GM18526 (cell line): ENCODE data around the gene ATG101.
A peak's percentile ranks its signal among the peaks of the same experiment; 100 is the strongest.

Experiments used
- POLR2A ChIP-seq: IDR thresholded peaks from 3 replicates; pipeline ENCODE4 v1.6.1; 2011; ENCODE audit not compliant: insufficient read length; ENCODE audit errors: extremely low read depth

The ATG101 gene

DNA sequence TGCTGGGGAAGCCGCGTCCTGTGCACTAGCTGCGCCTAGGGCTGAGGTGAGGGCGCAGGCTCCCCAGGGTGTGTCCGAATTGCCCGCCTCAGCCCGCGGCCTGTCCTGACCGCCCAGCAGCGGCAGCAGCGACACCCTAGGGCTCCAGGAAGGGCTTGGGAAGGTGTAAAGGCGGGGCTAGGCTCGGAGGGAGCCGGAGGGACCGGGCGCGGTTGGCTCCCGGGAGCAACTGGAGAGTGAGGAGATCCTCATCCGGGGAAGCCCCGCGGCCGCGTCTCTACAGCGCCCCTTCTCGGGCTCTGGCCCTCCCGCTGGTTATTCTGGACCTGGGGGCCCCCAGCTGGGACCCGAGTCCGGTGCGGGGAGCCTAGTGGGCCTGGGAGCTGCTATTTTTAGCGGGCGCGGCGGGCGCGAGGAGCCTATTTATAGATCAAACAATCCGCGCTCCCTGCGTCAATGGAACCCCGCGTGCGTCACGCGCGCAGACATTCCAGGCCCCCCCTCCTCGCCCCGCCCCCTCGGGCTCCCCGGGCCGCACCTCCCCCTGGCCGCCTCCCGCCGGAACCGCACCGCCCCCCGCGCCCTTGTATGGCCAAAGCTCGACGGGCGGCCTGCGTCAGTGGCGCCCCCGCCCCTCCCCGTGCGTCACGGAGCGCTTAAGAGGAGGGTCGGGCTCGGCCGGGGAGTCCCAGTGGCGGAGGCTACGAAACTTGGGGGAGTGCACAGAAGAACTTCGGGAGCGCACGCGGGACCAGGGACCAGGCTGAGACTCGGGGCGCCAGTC, 18.8 kb upstream of the ATG101 start, which contains the start of gene NR4A1:
NR4A1 (plus strand) TSS at position 685 of the 784 bp plus-strand sequence. CDS start 2,887 bp downstream, outside the sequence.
- peak; percentile 79 for TF ChIP-seq POLR2A

- TF ChIP-seq POLR2A: no peak
Measured at GRCh38 chr12:52052468-52053186, 17.2 kb upstream of the ATG101 start.

GRCh38 chr12:52053536-52054209, 16.1 kb upstream of the ATG101 start:
- TF ChIP-seq POLR2A: no peak

GRCh38 chr12:52054231-52054832, 15.4 kb upstream of the ATG101 start:
- TF ChIP-seq POLR2A: no peak

DNA sequence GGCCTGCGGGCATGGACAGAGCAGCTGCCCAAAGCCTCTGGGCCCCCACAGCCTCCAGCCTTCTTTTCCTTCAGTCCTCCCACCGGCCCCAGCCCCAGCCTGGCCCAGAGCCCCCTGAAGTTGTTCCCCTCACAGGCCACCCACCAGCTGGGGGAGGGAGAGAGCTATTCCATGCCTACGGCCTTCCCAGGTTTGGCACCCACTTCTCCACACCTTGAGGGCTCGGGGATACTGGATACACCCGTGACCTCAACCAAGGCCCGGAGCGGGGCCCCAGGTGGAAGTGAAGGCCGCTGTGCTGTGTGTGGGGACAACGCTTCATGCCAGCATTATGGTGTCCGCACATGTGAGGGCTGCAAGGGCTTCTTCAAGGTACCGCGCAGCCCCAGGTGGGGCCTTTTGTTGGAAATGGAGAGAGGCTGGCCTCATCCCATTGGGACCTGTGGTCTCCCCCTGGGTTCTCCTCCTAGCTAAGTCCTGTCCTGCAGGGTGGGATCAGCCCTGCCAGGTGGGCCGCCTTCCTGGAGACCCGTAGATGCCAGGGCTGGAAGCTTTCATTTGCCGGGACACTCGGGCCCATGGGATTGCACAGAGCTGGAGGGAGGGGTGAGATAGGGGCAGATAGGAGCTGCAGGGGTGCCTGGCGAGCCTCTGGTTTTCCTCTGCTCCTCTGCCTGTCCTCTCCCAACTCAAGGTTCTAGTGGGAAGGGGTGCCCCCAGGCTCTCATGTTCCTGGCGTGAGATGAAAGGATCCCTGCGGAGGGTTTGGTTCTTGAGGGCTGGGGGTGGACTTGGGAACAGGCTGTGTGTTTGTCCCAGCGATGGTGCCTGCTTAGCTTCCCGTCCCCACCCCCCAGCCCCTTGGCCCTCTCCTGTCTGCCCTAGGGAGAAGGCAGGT, 14.7 kb upstream of the ATG101 start:
- TF ChIP-seq POLR2A: no peak

DNA sequence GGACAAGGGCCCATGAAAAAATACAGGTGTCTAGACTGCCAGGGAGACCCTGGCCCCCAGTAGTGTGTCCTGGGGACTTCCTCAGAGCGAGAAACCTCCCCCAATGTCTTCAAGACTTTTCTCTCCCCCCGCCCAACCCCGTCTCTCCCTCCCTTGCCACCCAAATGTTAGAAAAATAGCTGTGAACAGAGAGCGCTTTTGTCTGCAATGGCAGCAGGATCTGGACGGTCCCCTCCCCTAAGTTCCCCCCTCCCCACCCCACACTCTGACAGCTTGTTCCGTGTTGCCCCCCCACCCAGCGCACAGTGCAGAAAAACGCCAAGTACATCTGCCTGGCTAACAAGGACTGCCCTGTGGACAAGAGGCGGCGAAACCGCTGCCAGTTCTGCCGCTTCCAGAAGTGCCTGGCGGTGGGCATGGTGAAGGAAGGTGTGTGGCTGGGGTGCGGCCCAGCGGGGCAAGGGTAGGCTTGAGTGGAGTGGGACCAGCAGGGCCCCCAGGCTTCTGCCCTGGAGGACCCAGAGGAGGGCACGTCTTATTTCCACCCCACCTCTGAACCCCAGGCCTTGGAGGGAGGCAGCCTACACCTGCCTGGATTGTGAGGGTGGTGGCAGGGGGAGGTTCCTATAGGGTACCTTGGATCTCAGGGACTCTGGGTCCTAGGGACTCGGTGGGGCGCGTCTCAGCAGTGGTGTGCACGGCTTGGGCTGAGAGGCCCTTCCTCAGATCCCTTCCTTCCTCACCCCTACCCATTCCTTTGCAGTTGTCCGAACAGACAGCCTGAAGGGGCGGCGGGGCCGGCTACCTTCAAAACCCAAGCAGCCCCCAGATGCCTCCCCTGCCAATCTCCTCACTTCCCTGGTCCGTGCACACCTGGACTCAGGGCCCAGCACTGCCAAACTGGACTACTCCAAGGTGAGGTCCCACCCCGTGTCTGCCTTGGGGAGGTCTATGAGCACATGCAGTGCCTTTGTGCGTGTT, 13.8 kb upstream of the ATG101 start:
- no peak for TF ChIP-seq POLR2A

DNA sequence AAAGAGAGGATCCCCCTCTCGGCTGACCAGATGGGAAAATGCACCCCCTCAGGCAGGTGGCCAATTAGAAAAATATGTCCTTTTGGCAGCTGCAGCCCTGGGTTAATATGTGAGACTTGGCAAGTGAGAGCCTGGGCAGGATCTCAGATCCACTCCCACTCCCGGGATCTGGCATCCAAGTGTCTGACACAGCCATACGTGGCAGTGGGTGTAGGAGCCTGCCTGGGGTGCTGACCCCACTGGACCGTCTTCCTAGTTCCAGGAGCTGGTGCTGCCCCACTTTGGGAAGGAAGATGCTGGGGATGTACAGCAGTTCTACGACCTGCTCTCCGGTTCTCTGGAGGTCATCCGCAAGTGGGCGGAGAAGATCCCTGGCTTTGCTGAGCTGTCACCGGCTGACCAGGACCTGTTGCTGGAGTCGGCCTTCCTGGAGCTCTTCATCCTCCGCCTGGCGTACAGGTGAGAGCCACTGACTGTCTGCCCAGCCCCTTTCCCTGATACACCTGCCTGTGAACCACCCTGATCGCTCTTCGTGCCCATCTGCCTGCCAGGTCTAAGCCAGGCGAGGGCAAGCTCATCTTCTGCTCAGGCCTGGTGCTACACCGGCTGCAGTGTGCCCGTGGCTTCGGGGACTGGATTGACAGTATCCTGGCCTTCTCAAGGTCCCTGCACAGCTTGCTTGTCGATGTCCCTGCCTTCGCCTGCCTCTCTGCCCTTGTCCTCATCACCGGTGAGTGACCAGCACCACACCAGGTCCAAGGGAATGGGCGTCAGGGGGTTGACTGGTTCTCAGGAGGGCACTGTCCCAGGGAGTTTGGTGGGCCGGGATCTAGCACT, 12.8 kb upstream of the ATG101 start:
- no peak for TF ChIP-seq POLR2A

DNA sequence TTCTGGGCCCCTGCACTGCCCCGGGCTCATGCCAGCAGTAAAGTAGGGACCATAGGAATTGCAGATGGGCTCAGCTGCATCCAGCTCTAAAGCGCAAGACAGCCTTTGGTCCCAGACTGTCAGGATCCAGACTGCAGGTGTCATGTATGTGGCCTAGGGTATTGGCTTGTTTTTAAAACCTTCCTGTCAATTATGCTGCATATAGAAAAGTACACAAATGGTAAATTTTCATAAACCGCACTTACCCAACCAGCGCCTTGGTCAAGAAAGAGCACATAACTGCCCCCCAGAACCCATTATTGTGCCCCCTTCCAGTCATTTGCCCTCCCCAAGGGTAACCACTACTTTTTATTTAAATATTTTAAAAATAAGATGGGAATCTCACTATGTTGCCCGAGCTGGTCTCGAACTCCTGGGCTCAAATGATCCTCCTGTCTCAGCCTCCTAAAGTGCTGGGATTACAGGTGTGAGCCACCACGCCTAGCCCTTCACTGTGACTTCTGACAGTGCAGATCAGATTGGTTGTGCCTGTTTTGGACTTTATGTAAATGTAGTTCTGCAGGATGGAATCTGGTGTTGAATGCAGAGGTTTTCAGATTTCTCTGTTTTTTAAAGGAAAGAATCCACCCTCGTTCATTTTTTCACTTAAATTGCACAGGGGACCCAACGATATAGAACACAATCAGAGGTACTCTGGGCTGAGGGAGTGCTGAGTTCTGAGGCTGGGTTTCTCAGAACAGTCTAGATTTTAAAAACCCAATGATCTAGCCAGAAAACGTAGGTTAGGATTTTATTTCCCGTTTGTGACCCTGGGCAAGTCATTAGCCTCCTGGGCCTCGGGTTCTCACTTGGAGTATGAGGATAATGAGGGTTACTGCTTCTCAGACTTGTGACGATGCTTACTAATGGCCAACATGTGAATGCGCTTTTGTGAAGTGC, 11.9 kb upstream of the ATG101 start:
- no peak for TF ChIP-seq POLR2A

DNA sequence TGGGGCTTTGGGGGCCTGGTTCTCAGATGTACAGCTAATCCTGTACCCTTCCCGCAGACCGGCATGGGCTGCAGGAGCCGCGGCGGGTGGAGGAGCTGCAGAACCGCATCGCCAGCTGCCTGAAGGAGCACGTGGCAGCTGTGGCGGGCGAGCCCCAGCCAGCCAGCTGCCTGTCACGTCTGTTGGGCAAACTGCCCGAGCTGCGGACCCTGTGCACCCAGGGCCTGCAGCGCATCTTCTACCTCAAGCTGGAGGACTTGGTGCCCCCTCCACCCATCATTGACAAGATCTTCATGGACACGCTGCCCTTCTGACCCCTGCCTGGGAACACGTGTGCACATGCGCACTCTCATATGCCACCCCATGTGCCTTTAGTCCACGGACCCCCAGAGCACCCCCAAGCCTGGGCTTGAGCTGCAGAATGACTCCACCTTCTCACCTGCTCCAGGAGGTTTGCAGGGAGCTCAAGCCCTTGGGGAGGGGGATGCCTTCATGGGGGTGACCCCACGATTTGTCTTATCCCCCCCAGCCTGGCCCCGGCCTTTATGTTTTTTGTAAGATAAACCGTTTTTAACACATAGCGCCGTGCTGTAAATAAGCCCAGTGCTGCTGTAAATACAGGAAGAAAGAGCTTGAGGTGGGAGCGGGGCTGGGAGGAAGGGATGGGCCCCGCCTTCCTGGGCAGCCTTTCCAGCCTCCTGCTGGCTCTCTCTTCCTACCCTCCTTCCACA, 11.0 kb upstream of the ATG101 start:
- no peak for TF ChIP-seq POLR2A

GRCh38 chr12:52059582-52060497, 9.9 kb upstream of the ATG101 start:
- TF ChIP-seq POLR2A: no peak
